ENCODE measurements around the gene ATP5F1D. TPM values are rescaled to one million over a fixed set of nuclear protein-coding genes. Genes with fewer than 3 reads are reported as not detected.
A peak's percentile ranks its signal among the peaks of the same experiment; 100 is the strongest.

Gene ATP5F1D
- total RNA-seq, 1 donor from 2014 or later, result 15.7 TPM

GRCh38 chr19:1269478-1270212, 28.1 kb downstream of the ATP5F1D start:
- DNase-seq (ENCODE audit: low read depth in 2 of 2), result peak; percentile 87 to 92

DNA sequence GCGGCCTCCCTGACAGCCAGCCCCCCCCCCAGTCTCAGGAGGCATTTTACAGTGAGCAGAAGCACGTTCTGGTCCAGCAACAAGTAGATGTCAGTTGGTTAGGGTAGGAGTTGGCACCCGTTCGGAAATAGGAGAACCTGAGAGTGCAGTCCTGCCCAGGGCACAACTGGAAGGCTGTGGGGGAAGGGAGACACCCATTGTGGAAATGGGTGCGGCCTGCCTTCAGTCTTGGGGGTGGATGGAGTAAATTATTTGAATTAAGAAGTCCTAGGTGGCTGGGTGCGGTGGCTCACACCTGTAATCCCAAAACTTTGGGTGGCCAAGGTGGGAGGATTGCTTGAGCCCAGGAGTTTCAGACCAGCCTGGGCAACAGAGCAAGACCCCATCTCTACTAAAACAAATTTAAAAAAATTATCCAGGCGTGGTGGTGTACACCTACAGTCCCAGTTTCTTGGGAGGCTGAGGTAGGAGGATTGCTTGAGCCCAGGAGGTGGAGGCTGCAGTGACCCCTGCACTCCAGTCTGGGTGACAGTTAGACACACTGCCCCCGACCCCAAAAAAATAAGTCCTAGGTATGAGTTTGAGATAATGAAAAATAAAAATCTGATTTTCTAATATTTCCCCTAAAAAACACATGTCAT, 28.8 kb downstream of the ATP5F1D start:
- no peak for DNase-seq (ENCODE audit: low read depth in 2 of 2)

DNA sequence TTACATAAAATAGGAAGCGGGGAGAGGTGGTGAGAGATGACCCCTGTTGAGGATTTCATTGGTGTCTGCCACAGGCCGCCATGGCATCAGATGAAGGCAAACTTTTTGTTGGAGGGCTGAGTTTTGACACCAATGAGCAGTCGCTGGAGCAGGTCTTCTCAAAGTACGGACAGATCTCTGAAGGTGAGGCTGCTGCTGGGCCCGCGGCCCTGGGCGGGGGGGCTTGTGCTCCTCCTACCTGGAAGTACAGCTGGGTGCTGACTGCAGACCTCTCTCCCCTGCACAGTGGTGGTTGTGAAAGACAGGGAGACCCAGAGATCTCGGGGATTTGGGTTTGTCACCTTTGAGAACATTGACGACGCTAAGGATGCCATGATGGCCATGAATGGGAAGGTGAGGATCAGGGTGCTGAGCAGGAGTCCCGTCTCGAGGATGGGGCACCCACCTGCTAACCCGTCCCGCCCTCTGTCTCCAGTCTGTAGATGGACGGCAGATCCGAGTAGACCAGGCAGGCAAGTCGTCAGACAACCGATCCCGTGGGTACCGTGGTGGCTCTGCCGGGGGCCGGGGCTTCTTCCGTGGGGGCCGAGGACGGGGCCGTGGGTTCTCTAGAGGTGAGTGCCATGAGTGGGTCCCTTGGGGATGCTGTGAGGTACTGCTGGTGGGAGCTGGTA, 29.4 kb downstream of the ATP5F1D start:
- no peak for DNase-seq (ENCODE audit: low read depth in 2 of 2)

- DNase-seq (ENCODE audit: low read depth in 2 of 2), result no peak
These were observed 30.2 kb downstream of the ATP5F1D start for GRCh38 chr19:1271528-1272422.

GRCh38 chr19:1272423-1273262, 31.1 kb downstream of the ATP5F1D start:
- no peak for DNase-seq (ENCODE audit: low read depth in 2 of 2)

DNA sequence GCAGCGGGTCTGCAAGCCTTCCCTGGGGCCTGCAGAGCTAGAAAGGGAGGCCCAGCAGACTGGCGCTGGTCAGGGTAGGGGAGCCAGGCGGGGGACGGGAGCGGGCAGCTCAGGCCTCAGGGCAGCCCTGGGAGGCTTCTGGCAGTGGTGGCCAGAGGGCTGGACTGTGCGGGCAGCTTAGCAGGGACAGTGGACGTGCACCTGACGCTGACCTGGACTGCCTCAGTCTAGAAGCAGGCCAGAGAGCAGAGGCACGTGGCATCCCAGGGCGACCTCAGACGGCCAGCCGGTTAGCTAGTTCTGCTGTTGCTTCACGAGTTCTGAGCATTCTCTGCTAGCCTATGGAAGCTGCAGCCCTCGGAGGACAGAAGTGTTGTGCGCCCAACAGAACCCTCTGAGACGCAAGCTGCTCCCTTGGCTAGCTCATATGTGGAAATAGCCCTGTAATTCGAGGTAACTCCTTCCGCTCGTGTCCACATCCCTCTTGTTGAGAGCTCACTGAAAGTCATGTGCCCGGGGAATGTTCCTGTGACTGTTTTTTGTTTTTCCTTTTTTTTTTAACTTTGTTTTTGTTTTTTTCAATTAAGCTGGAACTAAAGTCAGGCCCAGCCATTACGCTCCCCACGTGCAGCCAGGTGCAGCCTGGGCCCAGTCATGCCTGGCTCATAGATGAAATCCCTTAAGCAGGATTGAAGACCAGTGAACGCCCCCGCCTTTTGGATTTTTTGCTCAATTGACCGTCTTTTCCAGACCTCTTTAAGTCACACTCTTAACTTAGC, 31.9 kb downstream of the ATP5F1D start:
- no peak for DNase-seq (ENCODE audit: low read depth in 2 of 2)

GRCh38 chr19:1274081-1274851, 32.7 kb downstream of the ATP5F1D start:
- no peak for DNase-seq (ENCODE audit: low read depth in 2 of 2)

GRCh38 chr19:1274852-1275259, 33.3 kb downstream of the ATP5F1D start:
- DNase-seq (ENCODE audit: low read depth in 2 of 2), result no peak

GRCh38 chr19:1275260-1275975, 33.9 kb downstream of the ATP5F1D start, which contains the start of gene FAM174C:
TSS of gene FAM174C (plus strand) at chr19:1275530. CDS start at chr19:1275550, 20 bp downstream.
- peak; percentile 98 for DNase-seq (ENCODE audit: low read depth in 2 of 2)

GRCh38 chr19:1275976-1276627, 34.6 kb downstream of the ATP5F1D start:
- no peak for DNase-seq (ENCODE audit: low read depth in 2 of 2)

GRCh38 chr19:1276628-1277022, 35.1 kb downstream of the ATP5F1D start:
- peak in 1 of 2 donors; percentile 43 for DNase-seq (ENCODE audit: low read depth in 2 of 2)

DNA sequence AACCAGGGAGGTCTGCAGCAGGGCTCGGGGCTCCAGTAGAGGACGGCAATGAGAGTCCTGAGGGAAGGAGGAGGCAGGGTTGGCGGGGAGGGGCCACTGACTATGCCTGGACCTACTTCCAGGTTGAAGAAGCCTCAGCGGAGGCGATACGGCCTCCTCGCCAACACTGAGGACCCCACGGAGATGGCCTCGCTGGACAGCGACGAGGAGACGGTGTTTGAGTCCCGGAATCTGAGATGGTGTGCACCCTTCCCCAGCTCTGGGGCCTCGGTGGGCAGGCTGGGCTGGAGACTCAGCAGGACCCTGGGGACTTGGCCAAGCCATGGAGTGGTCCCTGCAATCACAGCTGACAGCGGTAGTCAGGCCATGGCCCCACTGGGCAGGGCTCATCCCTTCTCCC, 35.5 kb downstream of the ATP5F1D start:
- no peak for DNase-seq (ENCODE audit: low read depth in 2 of 2)

- no peak for DNase-seq (ENCODE audit: low read depth in 2 of 2)
These were observed 36.5 kb downstream of the ATP5F1D start for GRCh38 chr19:1278074-1278473.

- no peak for DNase-seq (ENCODE audit: low read depth in 2 of 2)
These were observed 37.4 kb downstream of the ATP5F1D start for GRCh38 chr19:1278713-1279660.

DNA sequence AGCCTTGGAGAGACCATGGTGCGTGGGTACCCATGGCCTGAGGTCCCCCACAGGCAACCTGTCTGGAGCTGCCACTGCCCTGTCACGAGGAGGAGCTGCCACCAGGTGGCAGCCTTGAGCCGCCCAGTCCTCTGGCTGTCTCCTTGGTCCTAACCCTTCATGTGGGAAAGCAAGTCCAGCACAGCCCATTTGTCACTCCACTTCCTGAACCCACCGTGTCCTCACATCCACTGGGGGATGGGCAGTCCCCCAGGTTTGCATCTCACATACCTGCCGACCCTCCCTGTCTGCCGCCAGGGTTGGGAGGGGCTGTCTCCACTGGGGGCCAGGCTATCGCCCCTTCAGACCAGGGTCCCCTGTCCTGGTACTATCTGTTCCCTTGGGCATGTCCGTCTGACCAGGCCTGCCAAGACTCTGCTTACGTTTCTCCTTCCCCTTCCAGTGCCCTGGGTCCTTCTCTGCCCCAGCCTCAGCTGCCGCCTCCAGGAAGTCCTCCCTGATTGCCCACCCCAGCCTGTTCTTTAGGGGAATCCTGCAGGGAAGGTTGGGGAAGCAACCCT, 38.3 kb downstream of the ATP5F1D start:
- DNase-seq (ENCODE audit: low read depth in 2 of 2), result peak; percentile 84 to 89

Data from lung microvascular endothelial cell (primary cell).